ENCODE measurements around the gene MIGA2.

GRCh38 chr9:129033216-129033615 is 3.2 kb upstream of the MIGA2 start:
- TF ChIP-seq, protein P1, sequence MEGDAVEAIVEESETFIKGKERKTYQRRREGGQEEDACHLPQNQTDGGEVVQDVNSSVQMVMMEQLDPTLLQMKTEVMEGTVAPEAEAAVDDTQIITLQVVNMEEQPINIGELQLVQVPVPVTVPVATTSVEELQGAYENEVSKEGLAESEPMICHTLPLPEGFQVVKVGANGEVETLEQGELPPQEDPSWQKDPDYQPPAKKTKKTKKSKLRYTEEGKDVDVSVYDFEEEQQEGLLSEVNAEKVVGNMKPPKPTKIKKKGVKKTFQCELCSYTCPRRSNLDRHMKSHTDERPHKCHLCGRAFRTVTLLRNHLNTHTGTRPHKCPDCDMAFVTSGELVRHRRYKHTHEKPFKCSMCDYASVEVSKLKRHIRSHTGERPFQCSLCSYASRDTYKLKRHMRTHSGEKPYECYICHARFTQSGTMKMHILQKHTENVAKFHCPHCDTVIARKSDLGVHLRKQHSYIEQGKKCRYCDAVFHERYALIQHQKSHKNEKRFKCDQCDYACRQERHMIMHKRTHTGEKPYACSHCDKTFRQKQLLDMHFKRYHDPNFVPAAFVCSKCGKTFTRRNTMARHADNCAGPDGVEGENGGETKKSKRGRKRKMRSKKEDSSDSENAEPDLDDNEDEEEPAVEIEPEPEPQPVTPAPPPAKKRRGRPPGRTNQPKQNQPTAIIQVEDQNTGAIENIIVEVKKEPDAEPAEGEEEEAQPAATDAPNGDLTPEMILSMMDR (IDR thresholded peaks at IDR 0.05) = no peak
- no peak for TF ChIP-seq POLR2A (IDR thresholded peaks at IDR 0.05)
